HEK293 (cell line): Measurements from ENCODE around the gene HOXA6.

Source experiments
- ELK4 ChIP-seq: IDR thresholded peaks from 2 replicates; pipeline ENCODE4 v1.6.1; 2011; ENCODE audit warnings: mild to moderate bottlenecking, low read depth, low read length, borderline replicate concordance
- GLI4 ChIP-seq: fragments of 450-650 bp; formaldehyde crosslinking; IDR thresholded peaks from 2 replicates; pipeline ENCODE4 v1.5.1; 2016; ENCODE audit warnings: missing biosample characterization, missing genetic modification characterization
- PRDM1 ChIP-seq: fragments of 450-650 bp; formaldehyde crosslinking; IDR thresholded peaks from 2 replicates; pipeline ENCODE4; 2016; ENCODE audit warnings: missing biosample characterization, missing genetic modification characterization
- SP3 ChIP-seq: fragments of 450-650 bp; formaldehyde crosslinking; IDR thresholded peaks from 2 replicates; pipeline ENCODE4 v1.5.1; 2016; ENCODE audit warnings: missing biosample characterization, missing genetic modification characterization
- ZBTB48 ChIP-seq: fragments of 450-650 bp; formaldehyde crosslinking; IDR thresholded peaks from 2 replicates; pipeline ENCODE4 v1.5.1; 2016; ENCODE audit warnings: missing biosample characterization, missing genetic modification characterization
- ZFP3 ChIP-seq: fragments of 450-650 bp; formaldehyde crosslinking; IDR thresholded peaks from 2 replicates; pipeline ENCODE4 v1.5.1; 2016; ENCODE audit warnings: low read depth, missing biosample characterization, missing genetic modification characterization
- ZFP37 ChIP-seq: fragments of 450-650 bp; formaldehyde crosslinking; IDR thresholded peaks from 2 replicates; pipeline ENCODE4 v1.5.1; 2016; ENCODE audit warnings: missing biosample characterization, missing genetic modification characterization
- ZFP69B ChIP-seq: fragments of 450-650 bp; formaldehyde crosslinking; IDR thresholded peaks from 2 replicates; pipeline ENCODE4 v1.5.1; 2016; ENCODE audit warnings: missing biosample characterization, missing genetic modification characterization
- ZNF10 ChIP-seq: fragments of 450-650 bp; formaldehyde crosslinking; IDR thresholded peaks from 2 replicates; pipeline ENCODE4 v1.5.1; 2017; ENCODE audit warnings: missing biosample characterization, missing genetic modification characterization
- ZNF121 ChIP-seq: fragments of 450-650 bp; formaldehyde crosslinking; IDR thresholded peaks from 2 replicates; pipeline ENCODE4 v1.5.1; 2016; ENCODE audit warnings: missing biosample characterization, missing genetic modification characterization
- ZNF2 ChIP-seq: fragments of 450-650 bp; formaldehyde crosslinking; IDR thresholded peaks from 2 replicates; pipeline ENCODE4 v1.5.1; 2016; ENCODE audit warnings: missing biosample characterization, missing genetic modification characterization
- ZNF202 ChIP-seq: fragments of 450-650 bp; formaldehyde crosslinking; IDR thresholded peaks from 2 replicates; pipeline ENCODE4 v1.5.1; 2016; ENCODE audit warnings: missing biosample characterization, missing genetic modification characterization, borderline replicate concordance
- ZNF26 ChIP-seq: fragments of 450-650 bp; formaldehyde crosslinking; IDR thresholded peaks from 2 replicates; pipeline ENCODE4 v1.5.1; 2016; ENCODE audit warnings: missing biosample characterization, missing genetic modification characterization
- ZNF266 ChIP-seq: fragments of 450-650 bp; formaldehyde crosslinking; IDR thresholded peaks from 2 replicates; pipeline ENCODE4 v1.5.1; 2016; ENCODE audit warnings: missing biosample characterization, missing genetic modification characterization, low read depth
- ZNF280D ChIP-seq: fragments of 450-650 bp; formaldehyde crosslinking; IDR thresholded peaks from 2 replicates; pipeline ENCODE4 v1.5.1; 2016; ENCODE audit warnings: missing biosample characterization, missing genetic modification characterization
- ZNF335 ChIP-seq: fragments of 450-650 bp; formaldehyde crosslinking; conservative IDR thresholded peaks from 2 replicates; pipeline ENCODE4 v1.5.1; 2016; ENCODE audit warnings: missing biosample characterization, missing genetic modification characterization
- ZNF426 ChIP-seq: fragments of 450-650 bp; formaldehyde crosslinking; IDR thresholded peaks from 2 replicates; pipeline ENCODE4 v1.5.1; 2017; ENCODE audit warnings: missing biosample characterization, missing genetic modification characterization, mild to moderate bottlenecking, inconsistent platforms, moderate library complexity
- ZNF560 ChIP-seq: fragments of 450-650 bp; formaldehyde crosslinking; IDR thresholded peaks from 2 replicates; pipeline ENCODE4 v1.5.1; 2017; ENCODE audit warnings: missing biosample characterization, missing genetic modification characterization, borderline replicate concordance
- ZNF585B ChIP-seq: fragments of 450-650 bp; formaldehyde crosslinking; IDR thresholded peaks from 2 replicates; pipeline ENCODE4 v1.5.1; 2016; ENCODE audit warnings: missing biosample characterization, missing genetic modification characterization
- ZNF610 ChIP-seq: fragments of 450-650 bp; formaldehyde crosslinking; IDR thresholded peaks from 2 replicates; pipeline ENCODE4 v1.5.1; 2016; ENCODE audit warnings: missing biosample characterization, missing genetic modification characterization, borderline replicate concordance
- ZNF785 ChIP-seq: fragments of 450-650 bp; formaldehyde crosslinking; IDR thresholded peaks from 2 replicates; pipeline ENCODE4 v1.5.1; 2016; ENCODE audit warnings: missing biosample characterization, missing genetic modification characterization
- ZSCAN5A ChIP-seq: fragments of 450-650 bp; formaldehyde crosslinking; IDR thresholded peaks from 2 replicates; pipeline ENCODE4 v1.5.1; 2016; ENCODE audit warnings: missing biosample characterization, missing genetic modification characterization
- TF ChIP-seq, protein P1 (sequence below): fragments of 450-650 bp; formaldehyde crosslinking; IDR thresholded peaks from 2 replicates; pipeline ENCODE4 v1.5.1; 2016; ENCODE audit warnings: missing biosample characterization, missing genetic modification characterization
- TF ChIP-seq, protein P2 (sequence below): fragments of 450-650 bp; formaldehyde crosslinking; IDR thresholded peaks from 2 replicates; pipeline ENCODE4 v1.5.1; 2016; ENCODE audit warnings: missing biosample characterization, missing genetic modification characterization
- TF ChIP-seq, protein P3 (sequence below): fragments of 450-650 bp; formaldehyde crosslinking; IDR thresholded peaks from 2 replicates; pipeline ENCODE4 v1.5.1; 2017; ENCODE audit warnings: missing biosample characterization, missing genetic modification characterization
- TF ChIP-seq, protein P4 (sequence below): fragments of 450-650 bp; formaldehyde crosslinking; optimal IDR thresholded peaks from 2 replicates; pipeline ENCODE3; 2016; ENCODE audit warnings: missing biosample characterization, mild to moderate bottlenecking, missing genetic modification characterization

HOXA6 gene

GRCh38 chr7:27151931-27152815 is 4.6 kb upstream of the HOXA6 start, which contains the start of gene HOXA3 (continued):
- TF ChIP-seq ZNF560, result no peak
- no peak for TF ChIP-seq ZNF280D (tag by site-specific recombination)
- no peak for TF ChIP-seq ZNF202 (tag by site-specific recombination)
- peak; percentile 45; the same call in 1 of the 2 replicates for TF ChIP-seq ZFP69B (tag by site-specific recombination)
- TF ChIP-seq, protein P1, sequence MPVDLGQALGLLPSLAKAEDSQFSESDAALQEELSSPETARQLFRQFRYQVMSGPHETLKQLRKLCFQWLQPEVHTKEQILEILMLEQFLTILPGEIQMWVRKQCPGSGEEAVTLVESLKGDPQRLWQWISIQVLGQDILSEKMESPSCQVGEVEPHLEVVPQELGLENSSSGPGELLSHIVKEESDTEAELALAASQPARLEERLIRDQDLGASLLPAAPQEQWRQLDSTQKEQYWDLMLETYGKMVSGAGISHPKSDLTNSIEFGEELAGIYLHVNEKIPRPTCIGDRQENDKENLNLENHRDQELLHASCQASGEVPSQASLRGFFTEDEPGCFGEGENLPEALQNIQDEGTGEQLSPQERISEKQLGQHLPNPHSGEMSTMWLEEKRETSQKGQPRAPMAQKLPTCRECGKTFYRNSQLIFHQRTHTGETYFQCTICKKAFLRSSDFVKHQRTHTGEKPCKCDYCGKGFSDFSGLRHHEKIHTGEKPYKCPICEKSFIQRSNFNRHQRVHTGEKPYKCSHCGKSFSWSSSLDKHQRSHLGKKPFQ, result peak; percentile 99
- TF ChIP-seq ZNF10 (tag by site-specific recombination), result no peak
- TF ChIP-seq, protein P2, sequence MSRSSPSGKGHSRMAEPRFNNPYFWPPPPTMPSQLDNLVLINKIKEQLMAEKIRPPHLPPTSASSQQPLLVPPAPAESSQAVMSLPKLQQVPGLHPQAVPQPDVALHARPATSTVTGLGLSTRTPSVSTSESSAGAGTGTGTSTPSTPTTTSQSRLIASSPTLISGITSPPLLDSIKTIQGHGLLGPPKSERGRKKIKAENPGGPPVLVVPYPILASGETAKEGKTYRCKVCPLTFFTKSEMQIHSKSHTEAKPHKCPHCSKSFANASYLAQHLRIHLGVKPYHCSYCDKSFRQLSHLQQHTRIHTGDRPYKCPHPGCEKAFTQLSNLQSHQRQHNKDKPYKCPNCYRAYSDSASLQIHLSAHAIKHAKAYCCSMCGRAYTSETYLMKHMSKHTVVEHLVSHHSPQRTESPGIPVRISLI (tag by site-specific recombination), result peak; percentile 64; the same call in 1 of the 2 replicates
- TF ChIP-seq ZFP3 (tag by site-specific recombination), result no peak
- 0 out of 2 replicates have a peak, but pooled peaks have one; percentile 24 for TF ChIP-seq ZNF266
- TF ChIP-seq ZNF610, result no peak
- peak; percentile 38; the same call in 1 of the 2 replicates for TF ChIP-seq SP3 (tag by site-specific recombination)
- TF ChIP-seq PRDM1 (tag by site-specific recombination), result peak; percentile 91
- TF ChIP-seq ELK4, result no peak
- TF ChIP-seq GLI4, result peak; percentile 87
- peak; percentile 38; the same call in 1 of the 2 replicates for TF ChIP-seq ZNF2 (tag by site-specific recombination)
- TF ChIP-seq ZNF26, result no peak
- TF ChIP-seq ZNF426 (tag by site-specific recombination), result peak; percentile 12; the same call in 1 of the 2 replicates
- no peak for TF ChIP-seq ZNF785 (tag by site-specific recombination)
- TF ChIP-seq, protein P3, sequence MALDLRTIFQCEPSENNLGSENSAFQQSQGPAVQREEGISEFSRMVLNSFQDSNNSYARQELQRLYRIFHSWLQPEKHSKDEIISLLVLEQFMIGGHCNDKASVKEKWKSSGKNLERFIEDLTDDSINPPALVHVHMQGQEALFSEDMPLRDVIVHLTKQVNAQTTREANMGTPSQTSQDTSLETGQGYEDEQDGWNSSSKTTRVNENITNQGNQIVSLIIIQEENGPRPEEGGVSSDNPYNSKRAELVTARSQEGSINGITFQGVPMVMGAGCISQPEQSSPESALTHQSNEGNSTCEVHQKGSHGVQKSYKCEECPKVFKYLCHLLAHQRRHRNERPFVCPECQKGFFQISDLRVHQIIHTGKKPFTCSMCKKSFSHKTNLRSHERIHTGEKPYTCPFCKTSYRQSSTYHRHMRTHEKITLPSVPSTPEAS (tag by site-specific recombination), result peak; percentile 95
- TF ChIP-seq, protein P4, sequence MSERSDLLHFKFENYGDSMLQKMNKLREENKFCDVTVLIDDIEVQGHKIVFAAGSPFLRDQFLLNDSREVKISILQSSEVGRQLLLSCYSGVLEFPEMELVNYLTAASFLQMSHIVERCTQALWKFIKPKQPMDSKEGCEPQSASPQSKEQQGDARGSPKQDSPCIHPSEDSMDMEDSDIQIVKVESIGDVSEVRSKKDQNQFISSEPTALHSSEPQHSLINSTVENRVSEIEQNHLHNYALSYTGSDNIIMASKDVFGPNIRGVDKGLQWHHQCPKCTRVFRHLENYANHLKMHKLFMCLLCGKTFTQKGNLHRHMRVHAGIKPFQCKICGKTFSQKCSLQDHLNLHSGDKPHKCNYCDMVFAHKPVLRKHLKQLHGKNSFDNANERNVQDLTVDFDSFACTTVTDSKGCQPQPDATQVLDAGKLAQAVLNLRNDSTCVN (tag by site-specific recombination), result peak; percentile 67
- 0 out of 2 replicates have a peak, but pooled peaks have one; percentile 63 for TF ChIP-seq ZFP37 (tag by site-specific recombination)
- TF ChIP-seq ZSCAN5A (tag by site-specific recombination), result no peak
- no peak for TF ChIP-seq ZNF121 (tag by site-specific recombination)
- TF ChIP-seq ZBTB48, result peak; percentile 86
- no peak for TF ChIP-seq ZNF585B (tag by site-specific recombination)
- no peak; the same call in 1 of the 2 replicates for TF ChIP-seq ZNF335 (tag by site-specific recombination)
